Measurements from ENCODE around the gene AGBL4.

Gene AGBL4

GRCh38 chr1:49694251-49694827 lies 329.4 kb downstream of the AGBL4 start:
- no peak for DNase-seq

- no peak for DNase-seq
Measured at GRCh38 chr1:49686107-49686506, 337.6 kb downstream of the AGBL4 start.

GRCh38 chr1:49677706-49678105 lies 346.0 kb downstream of the AGBL4 start:
- DNase-seq, result no peak

- DNase-seq, result no peak
Measured at GRCh38 chr1:49651136-49651535, 372.6 kb downstream of the AGBL4 start.

- DNase-seq, result no peak
Measured at GRCh38 chr1:49630156-49630555, 393.6 kb downstream of the AGBL4 start.

GRCh38 chr1:49627781-49628180 lies 396.0 kb downstream of the AGBL4 start:
- no peak for DNase-seq

- DNase-seq, result no peak
Measured at GRCh38 chr1:49626472-49626871, 397.3 kb downstream of the AGBL4 start.

- no peak for DNase-seq
Measured at GRCh38 chr1:49622877-49623276, 400.9 kb downstream of the AGBL4 start.

GRCh38 chr1:49606082-49606481 lies 417.7 kb downstream of the AGBL4 start:
- DNase-seq, result no peak

GRCh38 chr1:49597436-49597835 lies 426.3 kb downstream of the AGBL4 start:
- DNase-seq, result no peak

GRCh38 chr1:49576327-49576901 lies 447.3 kb downstream of the AGBL4 start:
- DNase-seq, result no peak

- no peak for DNase-seq
Measured at GRCh38 chr1:49556676-49557234, 467.0 kb downstream of the AGBL4 start.

- no peak for DNase-seq
Measured at GRCh38 chr1:49552101-49552500, 471.7 kb downstream of the AGBL4 start.

- DNase-seq, result no peak
Measured at GRCh38 chr1:49544615-49545014, 479.1 kb downstream of the AGBL4 start.

GRCh38 chr1:49541096-49541752 lies 482.5 kb downstream of the AGBL4 start:
- no peak for DNase-seq

GRCh38 chr1:49527606-49528305 lies 496.0 kb downstream of the AGBL4 start:
- no peak for DNase-seq

- no peak for DNase-seq
Measured at GRCh38 chr1:49526672-49527071, 497.1 kb downstream of the AGBL4 start.

- DNase-seq, result no peak
Measured at GRCh38 chr1:49523764-49524163, 500.0 kb downstream of the AGBL4 start.

GRCh38 chr1:49466961-49467360 lies 556.8 kb downstream of the AGBL4 start:
- no peak for DNase-seq

GRCh38 chr1:49465486-49466185 lies 558.1 kb downstream of the AGBL4 start:
- DNase-seq, result no peak

- DNase-seq, result no peak
Measured at GRCh38 chr1:49448200-49448599, 575.6 kb downstream of the AGBL4 start.

GRCh38 chr1:49436865-49437264 lies 586.9 kb downstream of the AGBL4 start:
- DNase-seq, result no peak

GRCh38 chr1:49435291-49435690 lies 588.5 kb downstream of the AGBL4 start:
- DNase-seq, result no peak
